HepG2 (cell line): ENCODE data around the gene SIGLEC8. TPM values are rescaled to one million over a fixed set of nuclear protein-coding genes. Genes with fewer than 3 reads are reported as not detected.

Source experiments
- AGO1 ChIP-seq: fragments of 200-400 bp; formaldehyde crosslinking; IDR thresholded peaks from 2 replicates; pipeline ENCODE4 v1.6.1; 2017; ENCODE audit warnings: mild to moderate bottlenecking, low read depth, low read length, moderate library complexity; ENCODE audit not compliant: poor library complexity, severe bottlenecking
- ATF1 ChIP-seq: IDR thresholded peaks from 2 replicates; pipeline ENCODE4 v1.6.1; 2016; ENCODE audit warnings: mild to moderate bottlenecking, control low read depth
- BCL3 ChIP-seq: sonication (generic); formaldehyde crosslinking; IDR thresholded peaks from 2 replicates; pipeline ENCODE4 v1.5.1; 2020; ENCODE audit warnings: mild to moderate bottlenecking, missing genetic modification reagents, moderate library complexity
- CBX5 ChIP-seq: sonication (generic); formaldehyde crosslinking; IDR thresholded peaks from 2 replicates; pipeline ENCODE4 v1.4.0; 2020; ENCODE audit warnings: missing genetic modification reagents, borderline replicate concordance
- CC2D1A ChIP-seq: sonication (generic); formaldehyde crosslinking; IDR thresholded peaks from 2 replicates; pipeline ENCODE4 v1.8.1; 2023; ENCODE audit warnings: mild to moderate bottlenecking, missing genetic modification reagents
- GPBP1L1 ChIP-seq: sonication (generic); formaldehyde crosslinking; IDR thresholded peaks from 2 replicates; pipeline ENCODE4 v1.5.0; 2020; ENCODE audit warnings: mild to moderate bottlenecking, missing genetic modification reagents
- IRF1 ChIP-seq: sonication (generic); formaldehyde crosslinking; IDR thresholded peaks from 2 replicates; pipeline ENCODE4 v1.4.0; 2020; ENCODE audit warnings: low read depth, mild to moderate bottlenecking, missing genetic modification reagents
- NFYC ChIP-seq: IDR thresholded peaks from 2 replicates; pipeline ENCODE4 v1.6.1; 2016; ENCODE audit warnings: missing genetic modification reagents, missing compliant biosample characterization
- NRL ChIP-seq: sonication (generic); formaldehyde crosslinking; IDR thresholded peaks from 2 replicates; pipeline ENCODE4 v1.5.0; 2020; ENCODE audit warnings: missing genetic modification reagents, mild to moderate bottlenecking, moderate library complexity, borderline replicate concordance
- PTBP1 ChIP-seq: fragments of 200-400 bp; formaldehyde crosslinking; IDR thresholded peaks from 2 replicates; pipeline ENCODE4 v1.6.1; 2018; ENCODE audit warnings: low read length, low read depth; ENCODE audit not compliant: poor library complexity, severe bottlenecking
- SRSF4 ChIP-seq: fragments of 200-400 bp; formaldehyde crosslinking; IDR thresholded peaks from one replicate; pipeline ENCODE4 v1.6.1; 2018; ENCODE audit warnings: mild to moderate bottlenecking, low read depth, low read length, moderate library complexity; ENCODE audit not compliant: poor library complexity, severe bottlenecking
- TCF7L2 ChIP-seq: IDR thresholded peaks from 2 replicates; pipeline ENCODE4 v1.6.1; 2011; ENCODE audit warnings: mild to moderate bottlenecking, low read depth, low read length, moderate library complexity
- TEAD2 ChIP-seq: sonication (generic); formaldehyde crosslinking; IDR thresholded peaks from 2 replicates; pipeline ENCODE4 v1.9.0; 2021; ENCODE audit warnings: missing genetic modification reagents
- YEATS2 ChIP-seq: sonication (generic); formaldehyde crosslinking; IDR thresholded peaks from 2 replicates; pipeline ENCODE4 v1.4.0; 2020; ENCODE audit warnings: missing genetic modification reagents, borderline replicate concordance
- ZMAT5 ChIP-seq: sonication (generic); formaldehyde crosslinking; IDR thresholded peaks from 2 replicates; pipeline ENCODE4 v1.5.0; 2020; ENCODE audit warnings: mild to moderate bottlenecking, low read depth, missing genetic modification reagents, borderline replicate concordance
- ZNF207 ChIP-seq: fragments of 450-650 bp; IDR thresholded peaks from 2 replicates; pipeline ENCODE4 v1.6.1; 2016; ENCODE audit warnings: antibody characterized with exemption, borderline replicate concordance
- ZNF512B ChIP-seq: sonication (generic); formaldehyde crosslinking; IDR thresholded peaks from 2 replicates; pipeline ENCODE4 v1.5.1; 2020; ENCODE audit warnings: missing genetic modification reagents, mild to moderate bottlenecking, borderline replicate concordance
- ZNF580 ChIP-seq: IDR thresholded peaks from 2 replicates; pipeline ENCODE4 v1.6.1; 2016; ENCODE audit warnings: low read depth, borderline replicate concordance
- ZNF737 ChIP-seq: sonication (generic); formaldehyde crosslinking; IDR thresholded peaks from 2 replicates; pipeline ENCODE4 v1.5.0; 2020; ENCODE audit warnings: missing genetic modification reagents, mild to moderate bottlenecking, borderline replicate concordance
- ZSCAN20 ChIP-seq: sonication (generic); formaldehyde crosslinking; IDR thresholded peaks from 2 replicates; pipeline ENCODE4 v1.4.0; 2020; ENCODE audit warnings: missing genetic modification reagents, mild to moderate bottlenecking, borderline replicate concordance
- polyA plus RNA-seq, 8 experiments: library from polyadenylated mRNA; depleted of rRNA in 3 of 8; stranded (reverse) in 7 of 8; unstranded in 1 of 8; fragments of >200 nt; fragmentation: Illumina TruSeq in 4 of 8; extraction: Trizol in 4 of 8; gene quantifications; 2 replicates each; pipeline versions ENCODE4 v1.2.1 to v1.2.3, GENCODE V29; 2011 to 2016; ENCODE audit warnings: low read depth in 4 of 8, missing spikeins in 1 of 8, mixed read lengths in 1 of 8; ENCODE audit not compliant: insufficient read depth in 1 of 8
- total RNA-seq, 5 experiments: library from RNA; depleted of rRNA; stranded (reverse); fragments of >200 nt; fragmentation: Illumina TruSeq; extraction: Trizol; gene quantifications; 2 replicates each; pipeline ENCODE4 v1.2.3, GENCODE V29; 2016; ENCODE audit warnings: low read depth in 1 of 5
- TF ChIP-seq, protein P1 (sequence below): fragments of 450-650 bp; IDR thresholded peaks from 2 replicates; pipeline ENCODE4 v1.6.1; 2017

The SIGLEC8 gene
- total and polyA plus RNA-seq, 2 of the 13 experiments (the other 11 are each of a cell fraction or from before 2014, with no cell fraction given), result not detected

DNA sequence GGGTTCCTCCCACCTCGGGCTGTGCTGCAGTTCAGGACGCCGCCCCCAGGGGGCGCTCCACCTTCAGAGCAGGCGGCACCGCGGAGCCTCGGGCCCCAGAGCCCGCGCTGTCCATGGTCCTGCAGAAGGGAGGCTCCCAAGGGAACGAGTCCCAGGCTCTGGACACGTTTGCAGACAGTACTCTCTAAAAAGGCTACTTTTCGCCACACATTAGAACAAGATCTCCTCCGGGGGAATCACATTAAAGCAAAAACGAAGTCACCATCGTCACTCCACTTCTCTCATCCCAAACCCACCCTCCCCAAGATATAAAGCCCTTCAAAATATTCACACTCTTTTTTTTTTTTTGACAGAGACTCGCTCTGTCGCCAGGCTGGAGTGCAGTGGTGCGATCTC, 36.2 kb downstream of the SIGLEC8 start (continued):
- TF ChIP-seq IRF1 (CRISPR knock-in tag) (no peak), ZSCAN20 (CRISPR knock-in tag) (peak; percentile 94), NFYC (CRISPR knock-in tag) (peak; percentile 48), ATF1 (CRISPR knock-in tag) (no peak), CC2D1A (CRISPR knock-in tag) (0 out of 2 replicates have a peak, but pooled peaks have one; percentile 81), ZMAT5 (CRISPR knock-in tag) (no peak), NRL (CRISPR knock-in tag) (peak; percentile 79; the same call in 1 of the 2 replicates), ZNF512B (CRISPR knock-in tag) (no peak), AGO1 (no peak), SRSF4 (no peak), ZNF580 (CRISPR knock-in tag) (peak; percentile 98), TEAD2 (CRISPR knock-in tag) (peak; percentile 93), TCF7L2 (no peak), CBX5 (peak; percentile 93), BCL3 (CRISPR knock-in tag) (peak; percentile 65; the same call in 1 of the 2 replicates), ZNF737 (CRISPR knock-in tag) (peak; percentile 89; the same call in 1 of the 2 replicates), PTBP1 (no peak), ZNF207 (no peak), GPBP1L1 (CRISPR knock-in tag) (no peak), YEATS2 (CRISPR knock-in tag) (peak; percentile 78; the same call in 1 of the 2 replicates)
- TF ChIP-seq, protein P1, sequence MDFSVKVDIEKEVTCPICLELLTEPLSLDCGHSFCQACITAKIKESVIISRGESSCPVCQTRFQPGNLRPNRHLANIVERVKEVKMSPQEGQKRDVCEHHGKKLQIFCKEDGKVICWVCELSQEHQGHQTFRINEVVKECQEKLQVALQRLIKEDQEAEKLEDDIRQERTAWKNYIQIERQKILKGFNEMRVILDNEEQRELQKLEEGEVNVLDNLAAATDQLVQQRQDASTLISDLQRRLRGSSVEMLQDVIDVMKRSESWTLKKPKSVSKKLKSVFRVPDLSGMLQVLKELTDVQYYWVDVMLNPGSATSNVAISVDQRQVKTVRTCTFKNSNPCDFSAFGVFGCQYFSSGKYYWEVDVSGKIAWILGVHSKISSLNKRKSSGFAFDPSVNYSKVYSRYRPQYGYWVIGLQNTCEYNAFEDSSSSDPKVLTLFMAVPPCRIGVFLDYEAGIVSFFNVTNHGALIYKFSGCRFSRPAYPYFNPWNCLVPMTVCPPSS, result no peak
